Measurements from ENCODE around the gene SH2D6.

SH2D6 gene

DNA sequence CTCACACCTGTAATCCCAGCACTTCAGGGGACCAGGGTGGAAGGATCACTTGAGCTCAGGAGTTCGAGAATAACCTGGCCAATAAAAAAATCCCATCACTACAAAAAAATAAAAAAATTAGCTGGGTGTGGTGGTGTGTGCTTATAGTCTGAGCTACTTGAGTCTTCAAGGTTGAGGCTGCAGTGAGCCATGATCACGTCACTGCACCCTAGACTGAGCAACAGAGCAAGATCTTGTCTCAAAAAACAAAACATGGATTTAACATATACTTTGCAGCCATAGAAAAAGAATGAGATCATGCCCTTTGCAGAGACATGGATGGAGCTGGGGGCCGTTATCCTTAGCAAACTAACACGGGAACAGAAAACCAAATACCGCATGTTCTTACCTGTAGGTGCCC is 22.2 kb downstream of the SH2D6 start:
- no peak for DNase-seq

DNA sequence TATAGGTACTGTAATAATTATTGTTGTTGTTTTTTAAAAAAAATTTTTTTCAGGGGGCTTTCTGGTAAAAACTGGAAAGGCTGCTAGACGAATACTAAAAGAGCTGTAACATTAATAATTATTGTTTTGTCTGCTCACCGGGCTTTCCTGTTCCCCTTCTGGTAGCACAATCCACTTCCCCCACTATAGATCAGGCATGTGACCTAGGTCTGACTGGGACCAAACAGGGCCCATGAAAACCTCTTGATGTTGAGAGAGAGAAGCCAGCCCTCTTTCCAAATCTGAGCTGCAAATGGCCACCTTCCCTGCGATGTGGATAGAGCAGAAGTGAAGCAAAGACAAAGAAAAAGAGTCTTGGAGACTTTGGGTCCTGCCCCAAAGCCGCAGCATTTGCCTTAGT is 23.4 kb downstream of the SH2D6 start:
- no peak for DNase-seq

- no peak for DNase-seq
These were observed 26.2 kb downstream of the SH2D6 start for GRCh38 chr2:85444629-85445172.

GRCh38 chr2:85445316-85446295 is 27.1 kb downstream of the SH2D6 start:
- DNase-seq = no peak

- no peak for DNase-seq
These were observed 28.0 kb downstream of the SH2D6 start for GRCh38 chr2:85446296-85447221.

- no peak for DNase-seq
These were observed 28.7 kb downstream of the SH2D6 start for GRCh38 chr2:85447222-85447585.

DNA sequence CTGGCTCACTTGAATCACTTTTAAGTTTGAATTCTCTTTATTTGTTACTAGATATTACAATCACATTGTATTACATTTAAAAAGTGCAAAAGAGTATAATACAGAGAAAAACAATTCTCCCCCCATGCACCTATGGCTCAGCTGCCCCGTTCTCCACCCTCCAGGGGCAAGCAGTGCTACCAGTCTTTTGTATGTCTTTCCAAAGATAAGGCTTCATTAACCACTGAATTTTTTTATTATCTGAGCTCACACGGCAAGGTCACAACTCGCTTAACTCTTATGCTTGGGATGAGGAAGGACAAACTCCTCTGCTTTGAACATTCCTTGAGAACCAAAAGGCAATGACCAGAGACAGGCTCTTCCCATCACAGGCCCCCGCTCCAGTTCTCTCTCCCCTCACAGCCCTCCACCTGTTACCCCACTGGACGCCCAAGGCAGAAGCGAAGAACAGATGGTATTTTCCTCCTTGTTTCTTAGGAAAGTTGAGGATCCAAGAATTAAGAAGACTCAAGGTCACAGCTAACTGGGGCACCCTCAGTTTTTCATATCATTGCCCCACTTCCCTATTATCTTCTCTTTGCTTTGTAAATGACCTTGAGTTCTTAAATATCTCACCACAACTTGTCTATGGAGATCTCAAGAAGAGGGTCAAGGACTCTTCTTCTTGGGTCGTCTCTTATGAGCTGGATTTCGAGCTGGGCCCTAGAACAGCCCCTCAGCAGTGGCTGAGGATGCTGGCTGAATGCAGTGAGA is 30.1 kb downstream of the SH2D6 start:
- DNase-seq = no peak

DNA sequence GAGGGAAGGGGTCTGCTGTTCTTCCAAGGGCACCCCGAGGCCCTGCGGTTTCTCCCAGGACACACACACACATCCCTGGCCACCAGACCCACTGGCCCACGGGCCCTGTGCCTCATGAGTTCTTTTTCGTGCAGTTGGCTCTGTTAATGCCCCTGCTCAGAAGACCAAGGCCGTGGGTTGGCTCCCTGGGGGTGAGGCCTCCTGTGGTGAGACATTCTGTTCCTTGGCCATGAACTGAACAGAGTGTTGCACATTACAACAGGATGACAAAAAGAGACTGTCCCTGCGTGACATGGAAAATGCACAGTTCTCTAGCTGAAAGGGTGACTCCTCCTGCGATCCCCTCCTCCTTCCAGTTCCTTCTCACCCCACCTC is 30.7 kb downstream of the SH2D6 start:
- DNase-seq = no peak

- DNase-seq = no peak
These were observed 33.7 kb downstream of the SH2D6 start for GRCh38 chr2:85452237-85452636.

DNA sequence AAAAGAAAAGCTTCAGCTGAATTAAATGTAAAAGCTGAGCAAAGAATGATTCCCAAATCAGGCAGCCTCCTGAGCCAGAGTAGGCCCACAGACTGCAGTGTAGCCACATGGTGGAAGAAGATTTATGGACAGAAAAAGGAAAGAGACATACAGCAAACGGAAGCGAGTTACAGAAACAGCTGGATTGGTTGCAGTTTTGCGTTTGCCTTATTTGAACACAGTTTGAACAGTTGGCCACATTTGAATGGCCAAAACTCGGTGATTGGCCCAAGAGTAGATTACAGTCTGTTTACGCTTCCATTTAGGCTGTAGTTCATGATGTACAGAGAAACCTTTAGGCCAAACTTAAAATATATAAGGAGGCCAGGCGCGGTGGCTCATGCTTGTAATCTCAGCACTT is 35.1 kb downstream of the SH2D6 start:
- DNase-seq = no peak

DNA sequence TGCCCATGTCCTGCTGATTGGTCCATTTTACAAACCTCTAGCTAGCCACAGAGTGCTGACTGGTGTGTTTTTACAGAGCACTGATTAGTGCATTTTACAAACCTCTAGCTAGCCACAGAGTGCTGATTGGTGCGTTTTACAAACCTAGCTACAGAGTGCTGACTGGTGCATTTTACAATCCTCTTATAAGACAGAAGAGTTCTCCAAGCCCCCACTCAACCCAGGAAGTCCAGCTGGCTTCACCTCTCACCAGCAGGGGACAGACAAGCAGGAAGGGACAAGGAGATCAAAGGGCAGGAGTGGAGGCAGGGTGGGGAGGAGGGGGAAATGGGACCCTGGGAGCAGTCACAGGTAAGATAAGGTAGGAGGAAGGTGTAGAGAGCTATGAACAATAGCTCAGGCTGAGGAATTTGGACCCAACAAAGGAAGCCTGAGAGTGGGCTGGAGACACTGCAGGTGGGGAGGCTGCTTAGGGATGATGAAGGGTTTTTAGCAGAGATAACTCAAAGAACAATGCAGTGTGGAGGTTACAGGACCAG is 37.1 kb downstream of the SH2D6 start:
- no peak for DNase-seq

DNA sequence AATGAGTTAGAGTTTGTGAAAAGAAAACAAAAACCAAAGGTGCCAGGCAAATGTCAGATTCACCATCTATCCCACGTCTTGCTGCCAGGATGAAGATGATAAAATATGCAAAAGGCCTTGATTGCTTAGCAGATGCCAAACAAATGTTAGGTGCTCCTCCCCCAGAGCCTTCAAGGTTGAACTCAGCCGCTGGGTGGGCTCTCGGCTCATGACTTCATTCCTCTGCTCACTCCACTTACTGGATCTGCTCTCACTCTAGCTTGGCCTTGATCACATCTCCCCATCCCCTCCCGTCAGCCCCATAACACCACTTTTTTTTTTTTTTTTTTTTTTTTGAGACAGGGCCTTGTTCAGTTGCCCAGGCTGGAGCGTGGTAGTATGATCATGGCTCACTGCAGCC is 38.5 kb downstream of the SH2D6 start:
- no peak for DNase-seq

DNA sequence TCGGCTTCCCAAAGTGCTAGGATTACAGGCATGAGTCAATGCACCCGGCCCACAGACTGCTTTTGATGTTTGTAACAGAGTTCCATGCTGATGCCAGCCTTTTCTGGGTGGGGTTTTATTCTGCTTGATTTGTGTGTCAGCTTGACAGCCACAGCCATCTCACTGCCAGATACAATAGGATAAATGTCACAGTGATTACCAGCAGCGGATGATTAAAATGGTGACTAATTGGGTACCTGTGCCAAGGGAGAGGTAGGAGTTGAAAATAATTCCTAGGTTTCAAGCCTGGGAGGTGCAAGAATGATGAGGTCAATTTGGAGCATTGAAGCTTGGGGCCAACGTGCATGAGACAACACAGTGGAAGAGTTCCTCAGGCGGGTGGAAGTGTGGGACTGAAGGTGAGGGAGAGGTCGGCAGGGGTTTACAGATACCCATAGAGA is 39.4 kb downstream of the SH2D6 start:
- DNase-seq = no peak

- no peak for DNase-seq
These were observed 40.4 kb downstream of the SH2D6 start for GRCh38 chr2:85458601-85459563.

DNA sequence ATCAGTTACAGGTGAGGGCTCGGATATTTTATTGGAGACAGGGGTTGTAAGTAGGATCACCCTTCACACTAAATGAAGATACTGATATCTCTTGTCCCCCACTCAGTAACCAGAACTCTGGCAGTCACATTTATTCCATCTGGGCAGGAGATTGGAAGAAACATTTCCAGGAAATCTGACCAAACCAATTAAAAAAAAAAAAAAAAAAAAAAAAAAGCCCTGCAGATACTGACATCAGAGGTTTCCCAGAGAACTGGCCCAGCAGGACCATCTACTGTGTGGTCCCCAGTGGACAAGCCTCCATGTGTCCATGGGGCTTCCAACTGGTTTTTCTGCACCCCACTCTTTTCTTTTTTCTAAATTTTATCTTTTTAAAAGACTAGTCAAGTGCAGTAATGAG is 41.3 kb downstream of the SH2D6 start:
- no peak for DNase-seq

- DNase-seq = no peak
These were observed 43.8 kb downstream of the SH2D6 start for GRCh38 chr2:85462322-85462721.

- DNase-seq = no peak
These were observed 49.7 kb downstream of the SH2D6 start for GRCh38 chr2:85468096-85468703.

- DNase-seq = no peak
These were observed 50.3 kb downstream of the SH2D6 start for GRCh38 chr2:85468704-85469349.

- no peak for DNase-seq
These were observed 52.6 kb downstream of the SH2D6 start for GRCh38 chr2:85470850-85471800.
